ENCODE measurements around the gene SINHCAF. TPM values are rescaled to one million over a fixed set of nuclear protein-coding genes. Genes with fewer than 3 reads are reported as not detected.

SINHCAF gene
- total and polyA plus RNA-seq, 9 of the 15 experiments (the other 6 are each of a cell fraction or from before 2014, with no cell fraction given), result 73.2 to 185 (median 110) TPM

GRCh38 chr12:31322801-31323207 lies 3.1 kb downstream of the SINHCAF start (continued):
- TF ChIP-seq HBP1 (CRISPR knock-in tag; IDR thresholded peaks at IDR 0.05) (no peak), NCOA1 (IDR thresholded peaks at IDR 0.05; ENCODE audit: low read depth) (no peak), CHD1 (IDR thresholded peaks at IDR 0.05; ENCODE audit: low read length) (peak; percentile 10), RHOXF2B (CRISPR knock-in tag; conservative IDR thresholded peaks at IDR 0.05) (no peak), MLLT1 (IDR thresholded peaks at IDR 0.05) (peak; percentile 44 to 57; a peak in 1 of 4 replicates), TEAD1 (CRISPR knock-in tag; IDR thresholded peaks at IDR 0.05) (no peak), NFE2 (IDR thresholded peaks at IDR 0.05; ENCODE audit: low read depth) (peak; percentile 40; the same call in 1 of the 2 replicates), FOXP1 (CRISPR knock-in tag; IDR thresholded peaks at IDR 0.05) (no peak), XRCC5 (IDR thresholded peaks at IDR 0.05; ENCODE audit: low read depth, low read length) (no peak), RERE (CRISPR knock-in tag; IDR thresholded peaks at IDR 0.05; ENCODE audit: borderline replicate concordance) (no peak), TGIF2 (CRISPR knock-in tag; IDR thresholded peaks at IDR 0.05) (no peak)
- TF ChIP-seq, protein P1, sequence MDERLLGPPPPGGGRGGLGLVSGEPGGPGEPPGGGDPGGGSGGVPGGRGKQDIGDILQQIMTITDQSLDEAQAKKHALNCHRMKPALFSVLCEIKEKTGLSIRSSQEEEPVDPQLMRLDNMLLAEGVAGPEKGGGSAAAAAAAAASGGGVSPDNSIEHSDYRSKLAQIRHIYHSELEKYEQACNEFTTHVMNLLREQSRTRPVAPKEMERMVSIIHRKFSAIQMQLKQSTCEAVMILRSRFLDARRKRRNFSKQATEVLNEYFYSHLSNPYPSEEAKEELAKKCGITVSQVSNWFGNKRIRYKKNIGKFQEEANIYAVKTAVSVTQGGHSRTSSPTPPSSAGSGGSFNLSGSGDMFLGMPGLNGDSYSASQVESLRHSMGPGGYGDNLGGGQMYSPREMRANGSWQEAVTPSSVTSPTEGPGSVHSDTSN (CRISPR knock-in tag; IDR thresholded peaks at IDR 0.05; ENCODE audit: low read depth), result no peak
- TF ChIP-seq, protein P1 (tag; conservative IDR thresholded peaks at IDR 0.05; ENCODE audit: low read depth), result no peak
- TF ChIP-seq, protein P2, sequence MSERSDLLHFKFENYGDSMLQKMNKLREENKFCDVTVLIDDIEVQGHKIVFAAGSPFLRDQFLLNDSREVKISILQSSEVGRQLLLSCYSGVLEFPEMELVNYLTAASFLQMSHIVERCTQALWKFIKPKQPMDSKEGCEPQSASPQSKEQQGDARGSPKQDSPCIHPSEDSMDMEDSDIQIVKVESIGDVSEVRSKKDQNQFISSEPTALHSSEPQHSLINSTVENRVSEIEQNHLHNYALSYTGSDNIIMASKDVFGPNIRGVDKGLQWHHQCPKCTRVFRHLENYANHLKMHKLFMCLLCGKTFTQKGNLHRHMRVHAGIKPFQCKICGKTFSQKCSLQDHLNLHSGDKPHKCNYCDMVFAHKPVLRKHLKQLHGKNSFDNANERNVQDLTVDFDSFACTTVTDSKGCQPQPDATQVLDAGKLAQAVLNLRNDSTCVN (CRISPR knock-in tag; IDR thresholded peaks at IDR 0.05), result no peak

Measured in K562 (cell line).